Endothelial cell of umbilical vein (primary cell): Measurements from ENCODE around the gene NUP107. TPM values are rescaled to one million over a fixed set of nuclear protein-coding genes. Genes with fewer than 3 reads are reported as not detected.

ENCODE experiments used
- BruUV-seq: library from RNA; stranded (reverse); fragments of 400-500 nt; replicated peaks from 2 replicates; lab custom pipeline; 2021; lab: Mats Ljungman, UMichigan
- CTCF ChIA-PET: fragments of 300-600, 350-600 bp; sonication (Branson Sonifier 250); formaldehyde crosslinking; loops from one replicate; lab custom pipeline; 2021; ENCODE audit warnings: antibody characterized with exemption, inconsistent platforms; lab: Charles Lee
- POLR2A ChIA-PET: fragments of 300-600, 350-600 bp; sonication (Branson Sonifier 250); formaldehyde crosslinking; loops from one replicate; lab custom pipeline; 2021; ENCODE audit warnings: antibody characterized with exemption, inconsistent platforms; lab: Charles Lee
- DNase-seq: peaks from one replicate; pipeline ENCODE4 v3.0.0-alpha.2; 2011; ENCODE audit warnings: low read depth, low spot score
- FAIRE-seq: peaks from 2 replicates; lab custom pipeline; 2011; peaks lifted over from hg19 to GRCh38; lab: Jason Lieb, UNC
- H2AFZ ChIP-seq: 2 replicates; pipeline ENCODE4 v1.6.0; 2012; ENCODE audit warnings: low read depth, low read length, control low read depth, inconsistent platforms
- H3K27ac ChIP-seq: 2 replicates; pipeline ENCODE4 v1.5.1; 2011; ENCODE audit warnings: low read depth, mild to moderate bottlenecking, control low read depth, low read length, moderate library complexity; ENCODE audit not compliant: insufficient read depth
- H3K27me3 ChIP-seq, 2 experiments: 2 replicates each; pipeline versions ENCODE4 v1.6.0 to v1.6.1; 2011; ENCODE audit warnings: low read length in 2 of 2, mixed read lengths in 1 of 2; ENCODE audit not compliant: control insufficient read depth in 2 of 2, insufficient read depth in 2 of 2
- H3K36me3 ChIP-seq, 2 experiments: 2 replicates in 1 of 2; 3 replicates in 1 of 2; pipeline ENCODE4 v1.5.1; 2011; ENCODE audit warnings: low read length in 2 of 2, mild to moderate bottlenecking in 1 of 2, moderate library complexity in 1 of 2; ENCODE audit not compliant: control insufficient read depth in 2 of 2, insufficient read depth in 2 of 2; ENCODE audit errors: extremely low read depth in 1 of 2
- H3K4me1 ChIP-seq: 3 replicates; pipeline ENCODE4 v1.5.1; 2011; ENCODE audit warnings: mild to moderate bottlenecking, low read length; ENCODE audit not compliant: control insufficient read depth, insufficient read depth; ENCODE audit errors: extremely low read depth
- H3K4me2 ChIP-seq: 2 replicates; pipeline ENCODE4 v1.6.1; 2011; ENCODE audit warnings: low read length, control low read depth, mixed read lengths; ENCODE audit not compliant: insufficient read depth
- H3K4me3 ChIP-seq, 3 experiments: fragments of 200-600 bp in 1 of 3; sonication (generic), shearing (Covaris generic) in 1 of 3; replicated peaks in 1 of 3; 2 replicates each; pipeline ENCODE4 v1.5.1; 2011 to 2016; ENCODE audit warnings: control low read depth in 3 of 3, low read length in 3 of 3, mild to moderate bottlenecking in 2 of 3, inconsistent platforms in 1 of 3, low read depth in 1 of 3, moderate library complexity in 1 of 3; ENCODE audit not compliant: insufficient read depth in 1 of 3
- H3K79me2 ChIP-seq: 2 replicates; pipeline ENCODE4 v1.6.0; 2012; ENCODE audit warnings: low read length, inconsistent platforms; ENCODE audit not compliant: control insufficient read depth, insufficient read depth
- H3K9ac ChIP-seq: replicated peaks from 2 replicates; pipeline ENCODE3; 2011; ENCODE audit warnings: low read length, control low read depth; ENCODE audit not compliant: insufficient read depth; ENCODE audit errors: extremely low read depth
- H3K9me1 ChIP-seq: replicated peaks from 3 replicates; pipeline ENCODE4 v1.6.0; 2011; ENCODE audit warnings: mild to moderate bottlenecking, low read length; ENCODE audit not compliant: control insufficient read depth, insufficient read depth; ENCODE audit errors: extremely low read depth
- H3K9me3 ChIP-seq: replicated peaks from 2 replicates; pipeline ENCODE4 v1.5.1; 2012; ENCODE audit warnings: low read length, inconsistent platforms; ENCODE audit not compliant: control insufficient read depth, insufficient read depth
- H4K20me1 ChIP-seq: replicated peaks from 2 replicates; pipeline ENCODE3; 2011; ENCODE audit warnings: mild to moderate bottlenecking, low read length; ENCODE audit not compliant: control insufficient read depth, insufficient read depth; ENCODE audit errors: extremely low read depth
- CTCF ChIP-seq, 2 donors: IDR thresholded peaks; 1 replicate in 1 of 2; 2 replicates in 1 of 2; pipeline ENCODE4 v1.5.1; 2011; ENCODE audit warnings: low read length in 2 of 2, mild to moderate bottlenecking in 2 of 2, moderate library complexity in 2 of 2, control low read depth in 1 of 2, inconsistent platforms in 1 of 2, low read depth in 1 of 2; ENCODE audit not compliant: insufficient read depth in 1 of 2; ENCODE audit errors: extremely low read depth in 1 of 2
- EZH2 ChIP-seq: IDR thresholded peaks from 2 replicates; pipeline ENCODE4 v1.6.1; 2012; ENCODE audit warnings: borderline replicate concordance, low read depth, mild to moderate bottlenecking, moderate library complexity, low read length, inconsistent platforms; ENCODE audit not compliant: severe bottlenecking
- FOS ChIP-seq: IDR thresholded peaks from 2 replicates; pipeline ENCODE4 v1.6.1; 2011; ENCODE audit warnings: mild to moderate bottlenecking, low read length, moderate library complexity, borderline replicate concordance; ENCODE audit not compliant: insufficient read depth
- GATA2 ChIP-seq: IDR thresholded peaks from 2 replicates; pipeline ENCODE4 v1.7.0; 2011; ENCODE audit warnings: low read depth, mild to moderate bottlenecking, moderate library complexity, mixed read lengths, low read length; ENCODE audit not compliant: insufficient read length, insufficient read depth
- JUN ChIP-seq: IDR thresholded peaks from 2 replicates; pipeline ENCODE4 v1.6.1; 2011; ENCODE audit warnings: borderline replicate concordance, low read depth; ENCODE audit not compliant: insufficient read length, insufficient read depth
- MYC ChIP-seq: IDR thresholded peaks from one replicate; pipeline ENCODE4 v1.6.1; 2011; ENCODE audit warnings: mild to moderate bottlenecking, low read depth, low read length
- POLR2A ChIP-seq: IDR thresholded peaks from 2 replicates; pipeline ENCODE4 v1.6.1; 2012; ENCODE audit warnings: low read depth, mild to moderate bottlenecking, control low read depth, low read length
- POLR2AphosphoS5 ChIP-seq: IDR thresholded peaks from 2 replicates; pipeline ENCODE4 v1.6.1; 2012; ENCODE audit warnings: low read depth, mild to moderate bottlenecking, control low read depth, low read length, moderate library complexity; ENCODE audit not compliant: insufficient read depth
- dilution Hi-C: fragments of 300-500 bp; cut with MboI; formaldehyde crosslinking; loops from one replicate; pipeline ENCODE4 v1.15.0; 2019; ENCODE audit warnings: low sequenced_read_pairs; ENCODE audit not compliant: extremely low pct_ligation_motif_present
- intact Hi-C: fragments of 100-400 bp; cut with micrococcal nuclease; formaldehyde crosslinking; loops from one replicate; pipeline ENCODE4 v1.10.0; 2022
- polyA plus RNA-seq, 4 experiments: library from polyadenylated mRNA; depleted of rRNA in 3 of 4; stranded (reverse) in 3 of 4; unstranded in 1 of 4; fragments of >200 nt; gene quantifications; 2 replicates each; pipeline versions ENCODE4 v1.2.1 to v1.2.3, GENCODE V29; 2011 to 2012; ENCODE audit warnings: missing spikeins in 1 of 4
- total RNA-seq: library from RNA; stranded (reverse); gene quantifications from 2 replicates; pipeline ENCODE4 v1.2.3, GENCODE V29; 2021
- TF ChIP-seq, protein P1 (sequence below): IDR thresholded peaks from 2 replicates; pipeline ENCODE4 v1.6.1; 2011; ENCODE audit not compliant: insufficient read depth, insufficient read length

Gene NUP107
- total and polyA plus RNA-seq, 2 donors (not counting 3 experiments of a cell fraction or from before 2014, with no cell fraction given) = 24.0 to 78.7 TPM

DNA sequence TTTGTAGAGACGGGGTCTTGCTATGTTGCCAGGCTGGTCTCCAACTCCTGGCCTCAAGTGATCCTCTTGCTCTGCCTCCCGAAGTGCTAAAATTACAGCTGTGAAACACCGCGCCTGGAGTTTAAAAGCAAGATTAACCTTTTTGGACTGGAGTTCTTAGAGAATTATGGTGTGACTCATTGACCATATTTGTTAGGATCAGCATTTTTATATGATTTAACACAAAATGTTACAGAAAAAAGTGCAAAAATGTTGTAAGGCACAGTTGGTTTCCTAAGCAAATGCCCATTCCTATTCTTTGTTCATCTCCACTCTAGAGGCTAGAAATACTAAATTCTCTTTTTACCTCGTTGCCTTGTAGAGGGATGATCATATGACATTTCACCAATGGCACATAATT, 86.8 kb downstream of the NUP107 start:
- TF ChIP-seq CTCF (IDR thresholded peaks at IDR 0.05; ENCODE audit: extremely low read depth in 1 of 2, insufficient read depth in 1 of 2, low read depth in 1 of 2, low read length in 2 of 2) (no peak), JUN (no peak), MYC (no peak), POLR2A (no peak), FOS (no peak), GATA2 (no peak), EZH2 (no peak), POLR2AphosphoS5 (no peak)
- TF ChIP-seq, protein P1, sequence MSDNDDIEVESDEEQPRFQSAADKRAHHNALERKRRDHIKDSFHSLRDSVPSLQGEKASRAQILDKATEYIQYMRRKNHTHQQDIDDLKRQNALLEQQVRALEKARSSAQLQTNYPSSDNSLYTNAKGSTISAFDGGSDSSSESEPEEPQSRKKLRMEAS = no peak
- H3K27me3 ChIP-seq = no peaks in the 10 kb centered on the region
- H3K4me1 ChIP-seq = peaks cover 8% of the 10 kb centered on the region
- H3K9me3 ChIP-seq = no peaks in the 10 kb centered on the region
- H4K20me1 ChIP-seq = no peaks in the 10 kb centered on the region
- H3K9ac ChIP-seq = no peak overlapping the region
- DNase-seq (no peak), FAIRE-seq (no peak)
- ChIA-PET CTCF (interaction anchor here (1.1 to 1.2 kb wide), 2 partner anchors 14 to 57 kb away, joined by 3 to 5 read pairs; no protein-coding TSS in a partner anchor), POLR2A (no interaction called here)
- no peaks in the 10 kb centered on the region for H3K9me1 ChIP-seq
- H3K27ac ChIP-seq = no peak overlapping the region
- H3K36me3 ChIP-seq = no peaks in the 10 kb centered on the region
- BruUV-seq = no TSS peak
- no peak overlapping the region for H3K4me3 ChIP-seq
- intact Hi-C loops (no loop called here), dilution Hi-C loops (no loop called here)
- no peak overlapping the region for H3K4me2 ChIP-seq
- no peak overlapping the region for H2AFZ ChIP-seq
- no peaks in the 10 kb centered on the region for H3K79me2 ChIP-seq
